HepG2 (cell line): Measurements from ENCODE around the gene C20orf144. TPM values are rescaled to one million over a fixed set of nuclear protein-coding genes. Genes with fewer than 3 reads are reported as not detected.
A peak's percentile ranks its signal among the peaks of the same experiment; 100 is the strongest.

Experiments
- ARNT2 ChIP-seq: sonication (generic); formaldehyde crosslinking; IDR thresholded peaks from 2 replicates; pipeline ENCODE4 v1.8.0; 2022; ENCODE audit warnings: mild to moderate bottlenecking, low read depth, missing genetic modification reagents, moderate library complexity
- CEBPZ ChIP-seq: IDR thresholded peaks from 2 replicates; pipeline ENCODE4 v1.6.1; 2012; ENCODE audit warnings: low read length, improper control_type of control experiment
- CENPX ChIP-seq: sonication (generic); formaldehyde crosslinking; IDR thresholded peaks from 2 replicates; pipeline ENCODE4 v1.9.0; 2021; ENCODE audit warnings: mild to moderate bottlenecking, missing genetic modification reagents, moderate library complexity
- EP300 ChIP-seq, 3 experiments: sonication (generic) in 1 of 3; formaldehyde crosslinking in 1 of 3; IDR thresholded peaks; 2 replicates each; pipeline versions ENCODE4 v1.5.1 to v1.6.1; 2011 to 2020; ENCODE audit warnings: low read depth in 2 of 3, low read length in 2 of 3, borderline replicate concordance in 1 of 3, improper control_type of control experiment in 1 of 3, mild to moderate bottlenecking in 1 of 3, missing genetic modification reagents in 1 of 3, moderate library complexity in 1 of 3
- PHF5A ChIP-seq: IDR thresholded peaks from one replicate; pipeline ENCODE4 v1.6.1; 2018; ENCODE audit warnings: low read depth, missing genetic modification reagents; ENCODE audit not compliant: unreplicated experiment
- SAP130 ChIP-seq: IDR thresholded peaks from 2 replicates; pipeline ENCODE4 v1.6.1; 2016; ENCODE audit warnings: low read depth
- SMARCE1 ChIP-seq: fragments of 450-650 bp; IDR thresholded peaks from 2 replicates; pipeline ENCODE4 v1.6.1; 2017; ENCODE audit warnings: borderline replicate concordance
- THAP11 ChIP-seq: IDR thresholded peaks from 2 replicates; pipeline ENCODE4 v1.6.1; 2016; ENCODE audit warnings: missing biosample characterization, missing genetic modification reagents
- TP53 ChIP-seq: sonication (generic); formaldehyde crosslinking; conservative IDR thresholded peaks from 2 replicates; pipeline ENCODE4 v1.4.0; 2020; ENCODE audit warnings: missing genetic modification reagents
- ZNF207 ChIP-seq: fragments of 450-650 bp; IDR thresholded peaks from 2 replicates; pipeline ENCODE4 v1.6.1; 2016; ENCODE audit warnings: antibody characterized with exemption, borderline replicate concordance
- ZNF3 ChIP-seq: IDR thresholded peaks from 2 replicates; pipeline ENCODE4 v1.7.0; 2017; ENCODE audit warnings: inconsistent platforms
- ZNF607 ChIP-seq: sonication (generic); formaldehyde crosslinking; IDR thresholded peaks from 2 replicates; pipeline ENCODE4 v1.5.1; 2020; ENCODE audit warnings: missing genetic modification reagents, mild to moderate bottlenecking, borderline replicate concordance
- ZNF672 ChIP-seq: sonication (generic); formaldehyde crosslinking; IDR thresholded peaks from 2 replicates; pipeline ENCODE4 v1.8.1; 2022; ENCODE audit warnings: missing genetic modification reagents
- ZNF776 ChIP-seq: sonication (generic); formaldehyde crosslinking; IDR thresholded peaks from 2 replicates; pipeline ENCODE4 v1.4.0; 2020; ENCODE audit warnings: mild to moderate bottlenecking, missing genetic modification reagents
- ZNF781 ChIP-seq: sonication (generic); formaldehyde crosslinking; IDR thresholded peaks from 2 replicates; pipeline ENCODE4 v1.5.1; 2020; ENCODE audit warnings: borderline replicate concordance, mild to moderate bottlenecking, missing genetic modification reagents; ENCODE audit errors: not compliant biosample characterization
- polyA plus RNA-seq, 8 experiments: library from polyadenylated mRNA; depleted of rRNA in 3 of 8; stranded (reverse) in 7 of 8; unstranded in 1 of 8; fragments of >200 nt; fragmentation: Illumina TruSeq in 4 of 8; extraction: Trizol in 4 of 8; gene quantifications; 2 replicates each; pipeline versions ENCODE4 v1.2.1 to v1.2.3, GENCODE V29; 2011 to 2016; ENCODE audit warnings: low read depth in 4 of 8, missing spikeins in 1 of 8, mixed read lengths in 1 of 8; ENCODE audit not compliant: insufficient read depth in 1 of 8
- total RNA-seq, 5 experiments: library from RNA; depleted of rRNA; stranded (reverse); fragments of >200 nt; fragmentation: Illumina TruSeq; extraction: Trizol; gene quantifications; 2 replicates each; pipeline ENCODE4 v1.2.3, GENCODE V29; 2016; ENCODE audit warnings: low read depth in 1 of 5
- TF ChIP-seq, protein P1 (sequence below): IDR thresholded peaks from 2 replicates; pipeline ENCODE4 v1.6.1; 2012; ENCODE audit warnings: low read depth, low read length, improper control_type of control experiment
- TF ChIP-seq, protein P2 (sequence below), 2 experiments: sonication (generic) in 1 of 2; formaldehyde crosslinking in 1 of 2; IDR thresholded peaks; 2 replicates each; pipeline versions ENCODE4 v1.4.0 to v1.6.1; 2018 to 2020; ENCODE audit warnings: missing genetic modification reagents in 2 of 2, borderline replicate concordance in 1 of 2, low read depth in 1 of 2, mild to moderate bottlenecking in 1 of 2, missing biosample characterization in 1 of 2
- TF ChIP-seq, protein P3 (sequence below): sonication (generic); formaldehyde crosslinking; IDR thresholded peaks from 2 replicates; pipeline ENCODE4 v1.4.0; 2020; ENCODE audit warnings: missing genetic modification reagents

The C20orf144 gene
- total and polyA plus RNA-seq, 2 of the 13 experiments (the other 11 are each of a cell fraction or from before 2014, with no cell fraction given): 0.09 to 0.16 TPM

DNA sequence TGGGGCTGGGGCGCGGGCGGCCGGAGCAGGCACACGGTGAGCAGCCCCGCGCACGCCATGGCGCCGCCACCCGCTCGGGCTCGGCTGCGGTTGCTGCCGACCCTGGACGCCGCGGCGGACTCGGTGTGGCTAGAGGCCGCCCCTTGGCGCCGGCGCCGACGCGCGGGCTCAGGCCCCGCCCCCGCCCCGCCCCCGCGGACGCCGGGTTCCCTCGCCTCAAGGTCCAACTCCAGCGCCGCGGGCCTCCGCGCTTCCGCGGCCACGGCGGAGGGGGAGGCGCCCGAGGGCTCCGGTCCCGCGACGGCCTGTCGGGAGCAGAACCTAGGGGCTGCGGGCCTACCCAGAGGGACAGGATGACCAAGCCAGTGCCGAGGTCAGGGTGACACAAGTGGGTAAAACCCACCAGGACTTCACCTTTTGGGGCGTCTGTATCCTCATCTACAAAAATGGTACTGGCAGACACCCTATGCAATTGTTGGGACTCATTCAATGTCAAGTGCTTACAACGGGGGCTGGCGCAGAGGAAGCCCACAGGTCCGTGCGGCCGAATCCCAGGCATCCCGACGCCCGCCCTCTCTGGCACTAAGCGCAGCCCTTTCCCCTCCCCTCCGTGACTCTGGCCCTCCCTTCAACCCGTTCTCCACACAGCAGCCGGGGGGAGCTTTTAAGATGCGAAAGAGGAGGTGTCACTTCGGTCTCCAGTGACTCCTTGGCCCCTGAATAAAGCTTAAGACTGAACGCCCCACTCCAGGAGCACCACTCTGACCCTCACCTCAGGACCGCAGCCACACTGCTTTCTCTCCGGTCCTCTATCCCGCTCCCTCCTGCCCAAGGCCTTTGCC, 12.4 kb downstream of the C20orf144 start, which contains the start of gene NECAB3 (continued):
- no peak for TF ChIP-seq CEBPZ
- peak; percentile 43 for TF ChIP-seq PHF5A (CRISPR knock-in tag)
- peak; percentile 76 for TF ChIP-seq SAP130
- no peak for TF ChIP-seq ZNF3 (CRISPR knock-in tag)
- no peak for TF ChIP-seq ZNF207
- TF ChIP-seq, protein P1, sequence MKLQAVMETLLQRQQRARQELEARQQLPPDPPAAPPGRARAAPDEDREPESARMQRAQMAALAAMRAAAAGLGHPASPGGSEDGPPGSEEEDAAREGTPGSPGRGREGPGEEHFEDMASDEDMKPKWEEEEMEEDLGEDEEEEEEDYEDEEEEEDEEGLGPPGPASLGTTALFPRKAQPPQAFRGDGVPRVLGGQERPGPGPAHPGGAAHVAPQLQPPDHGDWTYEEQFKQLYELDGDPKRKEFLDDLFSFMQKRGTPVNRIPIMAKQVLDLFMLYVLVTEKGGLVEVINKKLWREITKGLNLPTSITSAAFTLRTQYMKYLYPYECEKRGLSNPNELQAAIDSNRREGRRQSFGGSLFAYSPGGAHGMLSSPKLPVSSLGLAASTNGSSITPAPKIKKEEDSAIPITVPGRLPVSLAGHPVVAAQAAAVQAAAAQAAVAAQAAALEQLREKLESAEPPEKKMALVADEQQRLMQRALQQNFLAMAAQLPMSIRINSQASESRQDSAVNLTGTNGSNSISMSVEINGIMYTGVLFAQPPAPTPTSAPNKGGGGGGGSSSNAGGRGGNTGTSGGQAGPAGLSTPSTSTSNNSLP: no peak
- TF ChIP-seq, protein P2, sequence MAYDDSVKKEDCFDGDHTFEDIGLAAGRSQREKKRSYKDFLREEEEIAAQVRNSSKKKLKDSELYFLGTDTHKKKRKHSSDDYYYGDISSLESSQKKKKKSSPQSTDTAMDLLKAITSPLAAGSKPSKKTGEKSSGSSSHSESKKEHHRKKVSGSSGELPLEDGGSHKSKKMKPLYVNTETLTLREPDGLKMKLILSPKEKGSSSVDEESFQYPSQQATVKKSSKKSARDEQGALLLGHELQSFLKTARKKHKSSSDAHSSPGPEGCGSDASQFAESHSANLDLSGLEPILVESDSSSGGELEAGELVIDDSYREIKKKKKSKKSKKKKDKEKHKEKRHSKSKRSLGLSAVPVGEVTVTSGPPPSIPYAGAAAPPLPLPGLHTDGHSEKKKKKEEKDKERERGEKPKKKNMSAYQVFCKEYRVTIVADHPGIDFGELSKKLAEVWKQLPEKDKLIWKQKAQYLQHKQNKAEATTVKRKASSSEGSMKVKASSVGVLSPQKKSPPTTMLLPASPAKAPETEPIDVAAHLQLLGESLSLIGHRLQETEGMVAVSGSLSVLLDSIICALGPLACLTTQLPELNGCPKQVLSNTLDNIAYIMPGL (CRISPR knock-in tag; IDR thresholded peaks at IDR 0.05; ENCODE audit: borderline replicate concordance in 1 of 2, low read depth in 1 of 2): peak; percentile 74 to 83; a peak in 2 of 4 replicates
- no peak for TF ChIP-seq CENPX
- no peak for TF ChIP-seq ZNF672 (CRISPR knock-in tag)
- TF ChIP-seq EP300 (IDR thresholded peaks at IDR 0.05; ENCODE audit: low read depth in 2 of 2, low read length in 2 of 2): 0 out of 4 replicates have a peak, but pooled peaks of 1 of the 2 experiments have one; percentile 18
- TF ChIP-seq EP300 (CRISPR knock-in tag; IDR thresholded peaks at IDR 0.05; ENCODE audit: borderline replicate concordance): peak; percentile 41; the same call in 1 of the 2 replicates
- no peak for TF ChIP-seq SMARCE1
- TF ChIP-seq ZNF776 (CRISPR knock-in tag): peak; percentile 83; the same call in 1 of the 2 replicates
- peak; percentile 76 for TF ChIP-seq THAP11
- peak; percentile 93 for TF ChIP-seq ZNF607 (CRISPR knock-in tag)
- peak; percentile 82; the same call in 1 of the 2 replicates for TF ChIP-seq ARNT2 (CRISPR knock-in tag)
- TF ChIP-seq, protein P3, sequence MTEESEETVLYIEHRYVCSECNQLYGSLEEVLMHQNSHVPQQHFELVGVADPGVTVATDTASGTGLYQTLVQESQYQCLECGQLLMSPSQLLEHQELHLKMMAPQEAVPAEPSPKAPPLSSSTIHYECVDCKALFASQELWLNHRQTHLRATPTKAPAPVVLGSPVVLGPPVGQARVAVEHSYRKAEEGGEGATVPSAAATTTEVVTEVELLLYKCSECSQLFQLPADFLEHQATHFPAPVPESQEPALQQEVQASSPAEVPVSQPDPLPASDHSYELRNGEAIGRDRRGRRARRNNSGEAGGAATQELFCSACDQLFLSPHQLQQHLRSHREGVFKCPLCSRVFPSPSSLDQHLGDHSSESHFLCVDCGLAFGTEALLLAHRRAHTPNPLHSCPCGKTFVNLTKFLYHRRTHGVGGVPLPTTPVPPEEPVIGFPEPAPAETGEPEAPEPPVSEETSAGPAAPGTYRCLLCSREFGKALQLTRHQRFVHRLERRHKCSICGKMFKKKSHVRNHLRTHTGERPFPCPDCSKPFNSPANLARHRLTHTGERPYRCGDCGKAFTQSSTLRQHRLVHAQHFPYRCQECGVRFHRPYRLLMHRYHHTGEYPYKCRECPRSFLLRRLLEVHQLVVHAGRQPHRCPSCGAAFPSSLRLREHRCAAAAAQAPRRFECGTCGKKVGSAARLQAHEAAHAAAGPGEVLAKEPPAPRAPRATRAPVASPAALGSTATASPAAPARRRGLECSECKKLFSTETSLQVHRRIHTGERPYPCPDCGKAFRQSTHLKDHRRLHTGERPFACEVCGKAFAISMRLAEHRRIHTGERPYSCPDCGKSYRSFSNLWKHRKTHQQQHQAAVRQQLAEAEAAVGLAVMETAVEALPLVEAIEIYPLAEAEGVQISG: peak; percentile 89
- TF ChIP-seq TP53 (CRISPR knock-in tag): no peak
- peak; percentile 35 for TF ChIP-seq ZNF781 (CRISPR knock-in tag)
